ENCODE results near the gene TMEM154. TPM values are rescaled to one million over a fixed set of nuclear protein-coding genes. Genes with fewer than 3 reads are reported as not detected.

The TMEM154 gene
- total RNA-seq, 4 donors from 2014 or later: 0.44 to 1.8 (median 1.1) TPM

GRCh38 chr4:152626790-152627189 is 53.0 kb downstream of the TMEM154 start:
- H3K27ac ChIP-seq: peak overlapping the region in 2 of 4 donors; percentile 66 to 77
- no peak for TF ChIP-seq POLR2A (IDR thresholded peaks at IDR 0.05)
- TF ChIP-seq EP300 (IDR thresholded peaks at IDR 0.05): no peak
- TF ChIP-seq, protein P1, sequence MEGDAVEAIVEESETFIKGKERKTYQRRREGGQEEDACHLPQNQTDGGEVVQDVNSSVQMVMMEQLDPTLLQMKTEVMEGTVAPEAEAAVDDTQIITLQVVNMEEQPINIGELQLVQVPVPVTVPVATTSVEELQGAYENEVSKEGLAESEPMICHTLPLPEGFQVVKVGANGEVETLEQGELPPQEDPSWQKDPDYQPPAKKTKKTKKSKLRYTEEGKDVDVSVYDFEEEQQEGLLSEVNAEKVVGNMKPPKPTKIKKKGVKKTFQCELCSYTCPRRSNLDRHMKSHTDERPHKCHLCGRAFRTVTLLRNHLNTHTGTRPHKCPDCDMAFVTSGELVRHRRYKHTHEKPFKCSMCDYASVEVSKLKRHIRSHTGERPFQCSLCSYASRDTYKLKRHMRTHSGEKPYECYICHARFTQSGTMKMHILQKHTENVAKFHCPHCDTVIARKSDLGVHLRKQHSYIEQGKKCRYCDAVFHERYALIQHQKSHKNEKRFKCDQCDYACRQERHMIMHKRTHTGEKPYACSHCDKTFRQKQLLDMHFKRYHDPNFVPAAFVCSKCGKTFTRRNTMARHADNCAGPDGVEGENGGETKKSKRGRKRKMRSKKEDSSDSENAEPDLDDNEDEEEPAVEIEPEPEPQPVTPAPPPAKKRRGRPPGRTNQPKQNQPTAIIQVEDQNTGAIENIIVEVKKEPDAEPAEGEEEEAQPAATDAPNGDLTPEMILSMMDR (IDR thresholded peaks at IDR 0.05): no peak
- WGBS, 2 donors: 43 to 49% methylated on average over 2 of the region's 2 CpGs
- no peaks in the 10 kb centered on the region for H3K27me3 ChIP-seq
- peaks cover 0 to 17% (median 0%) of the 10 kb centered on the region in 4 donors for H3K4me1 ChIP-seq
- no peaks in the 10 kb centered on the region for H3K9me3 ChIP-seq
- no peak overlapping the region for H3K4me3 ChIP-seq
- DNase-seq (ENCODE audit: low spot score in 2 of 2): no peak
- no peaks in the 10 kb centered on the region for H3K36me3 ChIP-seq

GRCh38 chr4:152620915-152621314 is 58.9 kb downstream of the TMEM154 start:
- TF ChIP-seq POLR2A (IDR thresholded peaks at IDR 0.05) (no peak), EP300 (IDR thresholded peaks at IDR 0.05) (no peak)
- TF ChIP-seq, protein P1 (IDR thresholded peaks at IDR 0.05): no peak
- H3K4me3 ChIP-seq: no peak overlapping the region
- H3K36me3 ChIP-seq: no peaks in the 10 kb centered on the region
- no peaks in the 10 kb centered on the region for H3K9me3 ChIP-seq
- no peaks in the 10 kb centered on the region for H3K27me3 ChIP-seq
- no peaks in the 10 kb centered on the region for H3K4me1 ChIP-seq
- no peak overlapping the region for H3K27ac ChIP-seq
- no peak for DNase-seq (ENCODE audit: low spot score in 2 of 2)

- 93 to 96% methylated on average over 1 of the region's 1 CpG for WGBS, 2 donors
- no peaks in the 10 kb centered on the region for H3K4me1 ChIP-seq
- H3K27ac ChIP-seq: no peak overlapping the region
- TF ChIP-seq POLR2A (IDR thresholded peaks at IDR 0.05): no peak
- TF ChIP-seq, protein P1 (IDR thresholded peaks at IDR 0.05): no peak
- no peak for TF ChIP-seq EP300 (IDR thresholded peaks at IDR 0.05)
- DNase-seq (ENCODE audit: low spot score in 2 of 2): no peak
- no peaks in the 10 kb centered on the region for H3K27me3 ChIP-seq
- H3K9me3 ChIP-seq: no peaks in the 10 kb centered on the region
- H3K4me3 ChIP-seq: no peak overlapping the region
- H3K36me3 ChIP-seq: no peaks in the 10 kb centered on the region
Measured at GRCh38 chr4:152620218-152620617, 59.6 kb downstream of the TMEM154 start.

DNA sequence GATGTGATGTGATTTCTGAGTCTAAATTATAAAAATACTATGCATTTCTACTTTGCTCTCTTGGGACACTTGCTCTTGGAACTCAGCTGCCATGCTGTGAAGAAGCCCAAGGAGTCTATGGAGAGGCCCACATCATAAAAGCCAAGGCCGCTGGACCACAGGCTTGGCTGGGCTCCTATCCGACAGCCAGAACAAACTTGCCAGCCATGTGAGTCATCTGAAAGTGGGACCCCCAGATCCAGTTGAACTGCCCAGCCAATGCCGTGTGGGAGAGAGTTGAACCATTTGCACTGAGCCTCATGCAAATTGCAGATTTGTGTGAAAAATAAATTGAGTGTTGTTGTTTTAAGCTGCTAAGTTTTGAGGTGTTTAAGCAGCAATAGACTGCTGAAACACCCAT is 60.2 kb downstream of the TMEM154 start:
- no peak overlapping the region for H3K4me3 ChIP-seq
- no peaks in the 10 kb centered on the region for H3K4me1 ChIP-seq
- H3K9me3 ChIP-seq: no peaks in the 10 kb centered on the region
- no peak for DNase-seq (ENCODE audit: low spot score in 2 of 2)
- no peaks in the 10 kb centered on the region for H3K36me3 ChIP-seq
- no peak overlapping the region for H3K27ac ChIP-seq
- 92 to 94% methylated on average over 3 of the region's 3 CpGs for WGBS, 2 donors
- TF ChIP-seq, protein P1 (IDR thresholded peaks at IDR 0.05): no peak
- TF ChIP-seq POLR2A (IDR thresholded peaks at IDR 0.05) (no peak), EP300 (IDR thresholded peaks at IDR 0.05) (no peak)
- H3K27me3 ChIP-seq: no peaks in the 10 kb centered on the region

- DNase-seq (ENCODE audit: low spot score in 2 of 2): no peak
- Histone ChIP-seq H3K9me3 (no peaks in the 10 kb centered on the region), H3K27ac (no peak overlapping the region), H3K36me3 (no peaks in the 10 kb centered on the region), H3K27me3 (no peaks in the 10 kb centered on the region), H3K4me1 (no peaks in the 10 kb centered on the region), H3K4me3 (no peak overlapping the region)
- TF ChIP-seq POLR2A (IDR thresholded peaks at IDR 0.05): no peak
- TF ChIP-seq EP300 (IDR thresholded peaks at IDR 0.05): no peak
- TF ChIP-seq, protein P1 (IDR thresholded peaks at IDR 0.05): no peak
- WGBS, 2 donors: 96 to 99% methylated on average over 4 of the region's 4 CpGs
Measured at GRCh38 chr4:152618971-152619370, 60.8 kb downstream of the TMEM154 start.

Measured in tibial nerve (tissue), 4 donors.